Measurements from ENCODE around the gene PLD3.

GRCh38 chr19:40315812-40316470 is 32.6 kb upstream of the PLD3 start:
- TF ChIP-seq POLR2AphosphoS5 (IDR thresholded peaks at IDR 0.05; ENCODE audit: low read depth) (no peak), REST (IDR thresholded peaks at IDR 0.05; ENCODE audit: insufficient replicate concordance, low read depth) (no peak)

Data from HL-60 (cell line).